22Rv1 (cell line): ENCODE results near the gene FBXO47.
"Not testable (repeated sequence)": the region's sequence is repeated elsewhere in the genome, so short reads cannot be mapped to it uniquely, and the experiment has no call there.

Source experiments
- CTCF ChIP-seq: fragments of 450-650 bp; IDR thresholded peaks from 2 replicates; pipeline ENCODE4 v1.5.1; 2017; ENCODE audit warnings: mild to moderate bottlenecking
- ZFX ChIP-seq: fragments of 450-650 bp; IDR thresholded peaks from 2 replicates; pipeline ENCODE4 v1.6.1; 2017; ENCODE audit warnings: antibody characterized with exemption, borderline replicate concordance

DNA sequence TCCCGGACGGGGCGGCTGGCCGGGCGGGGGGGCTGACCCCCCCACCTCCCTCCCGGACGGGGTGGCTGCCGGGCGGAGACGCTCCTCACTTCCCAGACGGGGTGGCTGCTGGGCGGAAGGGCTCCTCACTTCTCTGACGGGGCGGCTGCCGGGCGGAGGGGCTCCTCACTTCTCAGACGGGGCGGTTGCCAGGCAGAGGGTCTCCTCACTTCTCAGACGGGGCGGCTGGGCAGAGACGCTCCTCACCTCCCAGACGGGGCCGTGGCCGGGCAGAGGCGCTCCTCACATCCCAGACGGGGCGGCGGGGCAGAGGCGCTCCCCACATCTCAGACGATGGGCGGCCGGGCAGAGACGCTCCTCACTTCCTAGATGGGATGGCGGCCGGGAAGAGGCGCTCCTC is 36.4 kb downstream of the FBXO47 start:
- TF ChIP-seq CTCF, ZFX: not testable (repeated sequence)
